Fibroblast of lung (primary cell): Measurements from ENCODE around the gene GAB2.

ENCODE experiments used
- EZH2 ChIP-seq: IDR thresholded peaks from 2 replicates; pipeline ENCODE4 v1.5.1; 2012; ENCODE audit warnings: low read length, control low read depth, mild to moderate bottlenecking; ENCODE audit errors: missing control alignments
- TF ChIP-seq, protein P1 (sequence below), 2 donors: IDR thresholded peaks in 1 of 2; conservative IDR thresholded peaks in 1 of 2; 1 replicate in 1 of 2; 2 replicates in 1 of 2; pipeline ENCODE4 v1.5.1; 2011 to 2012; ENCODE audit warnings: low read length in 2 of 2, control low read depth in 1 of 2, inconsistent platforms in 1 of 2, low read depth in 1 of 2, mild to moderate bottlenecking in 1 of 2

DNA sequence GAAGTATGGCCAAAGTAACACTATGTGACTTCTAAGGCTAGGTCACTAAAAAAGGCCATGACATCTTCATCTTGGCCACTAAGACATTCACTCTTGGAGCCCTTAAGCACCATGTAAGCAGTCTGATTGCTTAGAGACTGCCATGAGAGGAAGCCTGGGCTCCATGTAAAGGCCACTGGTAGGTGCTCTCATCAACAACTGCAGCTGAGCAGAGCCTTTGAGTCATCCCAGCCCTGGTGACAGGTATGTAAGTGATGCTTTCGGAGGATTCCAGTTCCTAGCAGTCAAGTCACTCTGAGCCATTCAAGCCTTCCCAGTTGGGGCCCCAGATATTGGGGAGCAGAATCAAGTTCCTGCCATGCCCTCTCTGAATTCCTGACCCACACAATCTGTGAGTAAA, 26.2 kb downstream of the GAB2 start:
- TF ChIP-seq, protein P1, sequence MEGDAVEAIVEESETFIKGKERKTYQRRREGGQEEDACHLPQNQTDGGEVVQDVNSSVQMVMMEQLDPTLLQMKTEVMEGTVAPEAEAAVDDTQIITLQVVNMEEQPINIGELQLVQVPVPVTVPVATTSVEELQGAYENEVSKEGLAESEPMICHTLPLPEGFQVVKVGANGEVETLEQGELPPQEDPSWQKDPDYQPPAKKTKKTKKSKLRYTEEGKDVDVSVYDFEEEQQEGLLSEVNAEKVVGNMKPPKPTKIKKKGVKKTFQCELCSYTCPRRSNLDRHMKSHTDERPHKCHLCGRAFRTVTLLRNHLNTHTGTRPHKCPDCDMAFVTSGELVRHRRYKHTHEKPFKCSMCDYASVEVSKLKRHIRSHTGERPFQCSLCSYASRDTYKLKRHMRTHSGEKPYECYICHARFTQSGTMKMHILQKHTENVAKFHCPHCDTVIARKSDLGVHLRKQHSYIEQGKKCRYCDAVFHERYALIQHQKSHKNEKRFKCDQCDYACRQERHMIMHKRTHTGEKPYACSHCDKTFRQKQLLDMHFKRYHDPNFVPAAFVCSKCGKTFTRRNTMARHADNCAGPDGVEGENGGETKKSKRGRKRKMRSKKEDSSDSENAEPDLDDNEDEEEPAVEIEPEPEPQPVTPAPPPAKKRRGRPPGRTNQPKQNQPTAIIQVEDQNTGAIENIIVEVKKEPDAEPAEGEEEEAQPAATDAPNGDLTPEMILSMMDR (conservative IDR thresholded peaks at IDR 0.05 in 1 of 2, IDR thresholded peaks at IDR 0.05 in 1 of 2; ENCODE audit: low read depth in 1 of 2, low read length in 2 of 2) = no peak
- no peak for TF ChIP-seq EZH2
